OCI-LY1 (cell line): Measurements from ENCODE around the gene HUS1B.

Experiments used
- H2AFZ ChIP-seq: fragments of 200-600 bp; sonication (generic), shearing (Covaris generic); 2 replicates; pipeline ENCODE4 v1.6.0; 2014; ENCODE audit warnings: antibody characterized with exemption, mild to moderate bottlenecking, low read length
- H3F3A ChIP-seq: fragments of 200-600 bp; sonication (generic), shearing (Covaris generic); 2 replicates; pipeline ENCODE4 v1.6.0; 2014; ENCODE audit warnings: mild to moderate bottlenecking, antibody characterized with exemption, low read length, moderate library complexity; ENCODE audit not compliant: insufficient read depth
- H3K27ac ChIP-seq: fragments of 200-600 bp; sonication (generic); 2 replicates; pipeline ENCODE4 v1.5.1; 2014; ENCODE audit warnings: low read length, mixed run types, mild to moderate bottlenecking, low read depth; ENCODE audit not compliant: poor library complexity, severe bottlenecking
- H3K27me3 ChIP-seq: fragments of 200-600 bp; sonication (generic); 2 replicates; pipeline ENCODE4 v1.6.0; 2014; ENCODE audit warnings: antibody characterized with exemption, mild to moderate bottlenecking, low read length, moderate library complexity; ENCODE audit not compliant: insufficient read depth
- H3K36me3 ChIP-seq: fragments of 200-600 bp; sonication (generic); 2 replicates; pipeline ENCODE4 v1.6.1; 2014; ENCODE audit warnings: mild to moderate bottlenecking, antibody characterized with exemption, low read length, moderate library complexity, mixed read lengths; ENCODE audit not compliant: insufficient read depth
- H3K4me1 ChIP-seq: fragments of 200-600 bp; sonication (generic); 2 replicates; pipeline ENCODE4 v1.5.1; 2014; ENCODE audit warnings: mild to moderate bottlenecking, low read length, moderate library complexity; ENCODE audit not compliant: insufficient read depth, severe bottlenecking
- H3K4me2 ChIP-seq: fragments of 200-600 bp; sonication (generic), shearing (Covaris generic); 2 replicates; pipeline ENCODE4 v1.6.1; 2014; ENCODE audit warnings: low read length
- H3K4me3 ChIP-seq: fragments of 200-600 bp; sonication (generic); 2 replicates; pipeline ENCODE4 v1.5.1; 2014; ENCODE audit warnings: low read length, low read depth, mild to moderate bottlenecking, mixed read lengths; ENCODE audit not compliant: poor library complexity, severe bottlenecking
- H3K79me2 ChIP-seq: fragments of 200-600 bp; shearing (Covaris generic); 2 replicates; pipeline ENCODE4 v1.6.1; 2016; ENCODE audit warnings: mixed run types, low read length, mixed read lengths; ENCODE audit not compliant: insufficient read depth
- H3K9ac ChIP-seq: fragments of 200-600 bp; sonication (generic), shearing (Covaris generic); 2 replicates; pipeline ENCODE4 v1.6.1; 2014; ENCODE audit warnings: mild to moderate bottlenecking, low read length, mixed read lengths
- H3K9me2 ChIP-seq: fragments of 200-600 bp; sonication (generic), shearing (Covaris generic); 2 replicates; pipeline ENCODE4 v1.6.1; 2014; ENCODE audit warnings: low read depth, mild to moderate bottlenecking, low read length, mixed read lengths
- H3K9me3 ChIP-seq: fragments of 200-600 bp; shearing (Covaris generic); 2 replicates; pipeline ENCODE4 v1.6.1; 2014; ENCODE audit warnings: low read length, mixed read lengths
- H4K20me1 ChIP-seq: fragments of 200-600 bp; sonication (generic), shearing (Covaris generic); 2 replicates; pipeline ENCODE4 v1.6.0; 2016; ENCODE audit warnings: mild to moderate bottlenecking, low read length; ENCODE audit not compliant: insufficient read depth
- EZH2 ChIP-seq: fragments of 200-600 bp; sonication (generic), shearing (Covaris generic); IDR thresholded peaks from 2 replicates; pipeline ENCODE4 v1.8.0; 2017; ENCODE audit warnings: borderline replicate concordance, mixed run types, mild to moderate bottlenecking, antibody characterized with exemption, low read length, moderate library complexity, mixed read lengths
- TF ChIP-seq, protein P1 (sequence below): fragments of 200-600 bp; sonication (generic), shearing (Covaris generic); IDR thresholded peaks from 2 replicates; pipeline ENCODE4 v1.5.1; 2017; ENCODE audit warnings: mild to moderate bottlenecking, antibody characterized with exemption, low read length, moderate library complexity, mixed read lengths

HUS1B gene

DNA sequence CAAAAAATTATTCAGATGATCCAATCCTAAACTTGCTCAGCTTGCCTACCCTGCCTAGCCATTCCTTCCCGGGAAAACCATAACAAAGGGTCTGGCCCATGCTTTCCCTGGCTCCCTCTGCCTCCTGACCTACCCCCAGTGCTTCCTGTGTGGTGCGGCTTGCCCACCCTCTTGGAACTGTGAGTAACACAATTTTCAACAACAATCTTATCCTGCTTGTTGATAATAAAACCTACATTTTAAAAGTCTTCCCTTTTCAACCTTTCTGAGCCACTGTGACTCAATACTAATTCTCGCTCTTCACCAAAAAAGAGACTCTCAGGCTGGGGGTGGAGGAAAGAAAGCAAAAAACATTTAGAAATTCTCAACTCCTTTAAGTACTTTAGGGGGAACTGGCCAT is 18.1 kb upstream of the HUS1B start:
- Histone ChIP-seq H3K36me3 (no peaks in the 10 kb centered on the region), H3K79me2 (0 out of 2 replicates have a peak, but pooled peaks cover 6% of the 10 kb centered on the region), H3K9ac (no peak overlapping the region), H3K27me3 (no peaks in the 10 kb centered on the region), H3K4me2 (no peak overlapping the region), H3F3A (no peaks in the 10 kb centered on the region), H3K27ac (no peak overlapping the region), H3K4me1 (no peaks in the 10 kb centered on the region), H4K20me1 (no peaks in the 10 kb centered on the region), H3K9me2 (no peaks in the 10 kb centered on the region), H2AFZ (no peak overlapping the region), H3K4me3 (no peak overlapping the region), H3K9me3 (peaks cover 7% of the 10 kb centered on the region; the same call in 1 of the 2 replicates)
- TF ChIP-seq EZH2: no peak

DNA sequence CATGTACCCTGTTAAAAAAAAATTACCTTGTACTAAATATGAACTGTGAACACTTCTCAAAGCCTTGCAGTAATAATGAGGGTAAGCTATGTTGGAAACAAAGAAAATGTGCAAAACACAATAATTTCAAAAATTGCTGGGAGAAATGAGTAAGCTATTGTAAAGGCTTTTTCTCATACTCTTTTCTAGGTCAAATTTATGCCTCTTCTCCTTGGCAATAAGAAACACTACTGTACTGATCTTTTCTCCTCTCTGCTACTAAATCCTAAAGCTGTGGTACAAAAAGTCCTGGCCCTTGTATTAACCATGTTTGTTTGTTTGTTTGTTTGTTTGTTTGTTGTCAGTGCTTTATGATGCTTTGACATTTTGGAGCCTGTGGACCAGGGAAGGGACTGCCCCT is 17.5 kb upstream of the HUS1B start:
- Histone ChIP-seq H3K4me1 (no peaks in the 10 kb centered on the region), H3K27ac (no peak overlapping the region), H3K27me3 (no peaks in the 10 kb centered on the region), H3K79me2 (0 out of 2 replicates have a peak, but pooled peaks cover 6% of the 10 kb centered on the region), H4K20me1 (no peaks in the 10 kb centered on the region), H2AFZ (no peak overlapping the region), H3K36me3 (no peaks in the 10 kb centered on the region), H3K9me2 (no peaks in the 10 kb centered on the region), H3K4me2 (no peak overlapping the region), H3F3A (no peaks in the 10 kb centered on the region), H3K9me3 (peaks cover 7% of the 10 kb centered on the region; the same call in 1 of the 2 replicates), H3K4me3 (no peak overlapping the region), H3K9ac (no peak overlapping the region)
- TF ChIP-seq, protein P1, sequence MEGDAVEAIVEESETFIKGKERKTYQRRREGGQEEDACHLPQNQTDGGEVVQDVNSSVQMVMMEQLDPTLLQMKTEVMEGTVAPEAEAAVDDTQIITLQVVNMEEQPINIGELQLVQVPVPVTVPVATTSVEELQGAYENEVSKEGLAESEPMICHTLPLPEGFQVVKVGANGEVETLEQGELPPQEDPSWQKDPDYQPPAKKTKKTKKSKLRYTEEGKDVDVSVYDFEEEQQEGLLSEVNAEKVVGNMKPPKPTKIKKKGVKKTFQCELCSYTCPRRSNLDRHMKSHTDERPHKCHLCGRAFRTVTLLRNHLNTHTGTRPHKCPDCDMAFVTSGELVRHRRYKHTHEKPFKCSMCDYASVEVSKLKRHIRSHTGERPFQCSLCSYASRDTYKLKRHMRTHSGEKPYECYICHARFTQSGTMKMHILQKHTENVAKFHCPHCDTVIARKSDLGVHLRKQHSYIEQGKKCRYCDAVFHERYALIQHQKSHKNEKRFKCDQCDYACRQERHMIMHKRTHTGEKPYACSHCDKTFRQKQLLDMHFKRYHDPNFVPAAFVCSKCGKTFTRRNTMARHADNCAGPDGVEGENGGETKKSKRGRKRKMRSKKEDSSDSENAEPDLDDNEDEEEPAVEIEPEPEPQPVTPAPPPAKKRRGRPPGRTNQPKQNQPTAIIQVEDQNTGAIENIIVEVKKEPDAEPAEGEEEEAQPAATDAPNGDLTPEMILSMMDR: no peak
- no peak for TF ChIP-seq EZH2

DNA sequence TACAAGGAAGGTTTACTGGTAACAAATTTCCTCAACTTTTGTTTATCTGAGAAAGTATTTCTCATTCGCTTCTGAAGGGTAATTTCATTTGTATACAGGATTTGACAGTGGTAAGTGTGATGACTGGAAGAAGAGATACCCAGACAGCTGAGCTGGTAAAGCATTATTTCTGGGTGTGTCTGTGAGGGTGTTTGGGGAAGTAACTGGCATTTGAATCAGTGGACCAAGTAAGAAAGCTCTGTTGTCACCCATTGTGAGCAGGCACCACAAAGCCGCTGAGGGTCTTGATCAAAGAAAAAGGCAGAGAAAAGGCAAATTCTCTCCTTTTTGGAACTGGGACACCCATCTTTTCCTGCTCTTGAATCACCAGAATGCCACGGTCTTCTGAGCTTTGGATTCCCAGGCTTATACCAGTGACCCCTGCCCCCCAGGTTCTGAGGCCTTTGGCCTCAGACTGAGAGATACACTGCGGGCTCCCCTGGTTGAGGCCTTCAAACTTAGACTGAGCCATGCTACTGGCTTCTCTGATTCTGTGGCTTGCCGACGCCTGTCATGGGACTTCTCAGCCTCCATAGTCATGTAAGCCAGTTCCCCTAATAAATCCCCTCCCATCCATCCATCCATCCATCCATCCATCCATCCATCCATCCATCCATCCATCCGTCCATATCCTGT is 10.5 kb upstream of the HUS1B start:
- no peak overlapping the region for H3K4me3 ChIP-seq
- H3K4me1 ChIP-seq: no peaks in the 10 kb centered on the region
- H3K79me2 ChIP-seq: no peaks in the 10 kb centered on the region

More for the DNA sequence above, 10.5 kb upstream of the HUS1B start:
- no peaks in the 10 kb centered on the region for H4K20me1 ChIP-seq
- H3K9ac ChIP-seq: no peak overlapping the region
- no peak overlapping the region for H2AFZ ChIP-seq
- H3K36me3 ChIP-seq: no peaks in the 10 kb centered on the region
- no peak overlapping the region for H3K4me2 ChIP-seq
- H3K9me3 ChIP-seq: peaks cover 7% of the 10 kb centered on the region; the same call in 1 of the 2 replicates
- H3K27ac ChIP-seq: no peak overlapping the region
- no peak for TF ChIP-seq EZH2
- TF ChIP-seq, protein P1: no peak
- H3F3A ChIP-seq: no peaks in the 10 kb centered on the region
- no peaks in the 10 kb centered on the region for H3K27me3 ChIP-seq
- no peaks in the 10 kb centered on the region for H3K9me2 ChIP-seq
